Forelimb muscle (tissue), 1 donor: Measurements from ENCODE around the gene SHISA3. TPM values are rescaled to one million over a fixed set of nuclear protein-coding genes. Genes with fewer than 3 reads are reported as not detected.
"Not testable (repeated sequence)": the region's sequence is repeated elsewhere in the genome, so short reads cannot be mapped to it uniquely, and the experiment has no call there.

ENCODE experiments used
- DNase-seq: peaks from one replicate; pipeline ENCODE4 v3.0.0-alpha.2; 2013; ENCODE audit warnings: low read depth
- polyA plus RNA-seq: library from polyadenylated mRNA; unstranded; fragments of 120-200 nt; gene quantifications from one replicate; pipeline ENCODE4 v1.2.1, GENCODE V29; 2013; ENCODE audit not compliant: insufficient read length

Gene SHISA3
- 3.7 TPM for polyA plus RNA-seq

DNA sequence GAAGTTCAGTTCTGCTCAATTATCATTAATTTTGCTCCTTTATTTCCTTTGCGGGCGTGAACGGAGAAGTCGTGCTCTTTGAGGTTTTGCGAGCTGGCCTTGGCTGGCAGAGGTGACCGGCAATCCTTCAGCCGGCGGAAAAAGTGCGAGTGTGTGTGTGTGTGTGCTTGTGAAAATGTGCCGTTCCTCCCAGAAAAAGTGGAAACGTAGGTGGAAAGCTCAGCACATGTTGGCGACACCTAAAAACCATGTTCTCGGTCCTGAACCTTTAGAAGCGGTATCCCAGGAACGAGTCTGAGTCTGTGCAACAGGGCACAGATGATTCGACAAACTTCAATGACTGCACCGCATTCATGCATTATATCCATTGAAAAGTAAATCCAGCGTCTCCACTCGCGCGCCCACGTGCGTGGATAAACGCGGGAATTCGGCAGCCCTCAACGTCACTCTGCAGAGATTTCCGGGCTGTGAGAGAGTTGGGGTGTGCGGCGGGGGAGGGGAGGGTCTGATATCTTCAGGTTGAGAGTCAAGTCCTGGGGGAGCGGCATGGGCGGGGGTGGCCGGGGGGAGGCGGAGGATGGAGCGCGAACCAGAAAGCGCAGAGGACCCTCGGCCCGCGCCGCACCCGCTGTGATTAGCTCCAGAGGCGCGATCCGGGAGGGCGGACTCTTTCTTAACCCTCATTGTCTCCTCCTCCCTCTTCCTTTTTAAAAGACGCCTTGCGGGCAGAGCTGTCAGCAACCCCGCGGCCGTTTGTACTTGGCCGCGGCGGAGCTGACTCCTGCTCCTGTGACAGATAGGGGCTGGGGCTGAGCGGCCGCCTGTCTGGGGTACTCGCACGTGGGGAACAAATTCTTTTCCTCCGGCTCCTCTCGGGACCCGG, at the start of gene SHISA3:
SHISA3 (plus strand) TSS at position 737 of the 883 bp plus-strand sequence. CDS start 569 bp downstream, outside the sequence.
- no peak for DNase-seq

GRCh38 chr4:42348247-42348646, 49.0 kb upstream of the SHISA3 start:
- DNase-seq: no peak

DNA sequence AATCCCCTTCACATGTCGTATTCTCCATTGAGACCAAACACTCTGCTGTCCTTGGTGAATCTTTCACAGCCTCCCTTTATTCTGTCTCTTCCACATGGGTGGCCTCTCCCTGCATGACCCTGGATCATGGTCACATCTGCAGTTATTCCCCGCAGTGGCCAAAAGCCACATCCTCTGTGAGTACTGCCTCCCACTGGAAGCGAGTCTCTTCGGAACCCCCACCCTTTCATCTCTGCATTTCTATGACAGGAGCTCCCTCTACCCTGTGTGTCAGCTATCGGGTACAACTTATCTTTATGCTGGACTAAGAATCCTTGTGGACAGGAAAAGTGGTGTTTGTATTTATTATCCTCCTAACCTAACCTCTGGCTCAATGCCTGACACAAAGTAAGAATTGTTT, 48.6 kb upstream of the SHISA3 start:
- DNase-seq: no peak

- DNase-seq: no peak
Measured at GRCh38 chr4:42350611-42351182, 46.6 kb upstream of the SHISA3 start.

- DNase-seq: no peak
Measured at GRCh38 chr4:42352049-42352448, 45.2 kb upstream of the SHISA3 start.

DNA sequence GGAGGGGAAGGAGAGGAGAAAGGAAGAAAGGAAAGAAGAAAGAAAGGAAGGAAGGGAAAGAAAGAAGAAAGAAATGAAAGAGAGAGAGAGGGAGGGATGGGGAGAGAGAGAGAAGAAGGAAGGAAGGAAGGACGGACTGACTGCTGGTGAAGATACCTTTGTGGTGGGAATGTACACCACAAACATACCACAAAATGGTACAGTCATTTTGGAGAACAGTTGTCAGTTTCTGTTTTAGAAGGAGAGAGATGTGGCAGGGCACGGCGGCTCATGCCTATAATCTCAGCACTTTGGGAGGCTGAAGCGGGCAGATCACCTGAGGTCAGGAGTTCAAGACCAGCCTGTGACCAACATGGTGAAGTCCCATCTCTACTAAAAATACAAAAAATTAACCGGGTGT, 40.0 kb upstream of the SHISA3 start:
- no peak for DNase-seq

DNA sequence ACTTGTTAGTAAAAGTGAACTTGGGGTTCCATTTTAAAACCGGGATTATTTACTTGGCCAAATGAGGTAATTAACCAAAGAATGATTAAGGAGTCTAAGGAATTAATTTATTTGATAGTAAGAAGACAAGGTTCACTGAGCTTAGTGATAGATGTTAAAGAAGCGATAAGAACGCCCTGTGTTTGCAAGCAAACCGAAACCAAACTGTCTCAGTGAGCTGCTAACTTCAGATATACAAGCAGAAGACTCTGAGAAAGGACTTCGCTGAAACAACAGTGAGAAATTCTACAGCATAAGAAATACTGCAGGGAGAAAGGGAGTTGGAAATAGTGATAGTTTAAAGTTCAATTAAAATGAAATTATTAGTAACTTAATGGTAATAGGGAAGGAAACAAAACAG, 37.6 kb upstream of the SHISA3 start:
- DNase-seq: no peak

DNA sequence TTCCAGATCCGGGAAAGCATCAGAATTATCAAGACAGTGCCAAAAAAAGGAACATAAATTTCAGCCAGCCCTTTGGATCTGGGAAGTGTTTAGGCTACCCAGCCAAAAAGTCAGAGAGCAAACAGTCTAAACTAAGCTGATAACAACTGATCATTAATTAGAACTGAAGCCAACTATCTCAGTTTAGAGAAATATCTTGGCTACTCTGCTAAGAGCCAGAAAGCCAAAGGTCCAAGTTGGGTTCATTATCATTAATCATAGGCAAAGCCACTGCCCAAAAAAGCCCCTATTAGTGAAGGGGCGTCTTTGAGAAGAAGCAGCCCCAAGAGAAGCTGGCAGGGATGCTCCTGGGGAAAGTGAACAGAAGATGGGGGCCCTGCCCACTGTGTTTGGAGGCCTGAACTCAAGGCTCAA, 37.0 kb upstream of the SHISA3 start:
- DNase-seq: no peak

DNA sequence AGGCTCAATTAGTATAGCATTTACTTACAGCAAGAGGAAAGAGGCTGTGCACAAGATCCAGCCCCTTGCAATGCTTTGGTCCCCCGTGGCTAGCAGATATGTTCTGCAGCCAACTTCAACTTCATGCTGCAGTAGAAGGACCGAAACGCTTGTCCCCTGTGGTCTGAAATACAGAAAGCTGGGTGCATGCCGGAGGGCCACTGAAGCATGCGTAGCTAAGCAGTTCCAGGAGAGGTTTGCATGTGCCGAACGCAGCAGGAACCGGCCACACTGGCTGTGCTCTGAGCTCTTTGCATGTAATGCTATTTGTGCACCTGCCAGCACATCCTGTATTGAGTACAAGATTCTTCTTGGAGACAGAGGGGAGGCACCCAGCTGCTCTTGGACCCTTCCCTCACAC, 35.8 kb upstream of the SHISA3 start:
- DNase-seq: no peak

DNA sequence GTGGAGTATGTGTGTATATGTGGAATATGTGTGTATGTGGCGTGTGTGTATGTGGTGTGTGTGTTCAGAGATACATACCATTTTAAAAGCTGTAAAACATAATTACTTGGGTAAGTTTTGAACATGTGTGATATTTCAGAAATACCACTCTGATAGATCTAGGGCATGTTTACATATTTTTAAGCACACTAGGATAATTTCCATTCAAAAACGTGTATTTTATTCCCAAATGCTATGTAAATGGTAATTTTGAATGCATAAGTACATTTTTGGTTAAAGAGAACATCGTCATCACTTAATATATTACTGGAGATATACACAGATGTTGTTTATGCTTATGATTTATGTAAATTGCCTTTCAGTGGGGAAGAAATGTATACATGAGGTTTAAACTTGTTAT, 34.7 kb upstream of the SHISA3 start:
- DNase-seq: no peak

DNA sequence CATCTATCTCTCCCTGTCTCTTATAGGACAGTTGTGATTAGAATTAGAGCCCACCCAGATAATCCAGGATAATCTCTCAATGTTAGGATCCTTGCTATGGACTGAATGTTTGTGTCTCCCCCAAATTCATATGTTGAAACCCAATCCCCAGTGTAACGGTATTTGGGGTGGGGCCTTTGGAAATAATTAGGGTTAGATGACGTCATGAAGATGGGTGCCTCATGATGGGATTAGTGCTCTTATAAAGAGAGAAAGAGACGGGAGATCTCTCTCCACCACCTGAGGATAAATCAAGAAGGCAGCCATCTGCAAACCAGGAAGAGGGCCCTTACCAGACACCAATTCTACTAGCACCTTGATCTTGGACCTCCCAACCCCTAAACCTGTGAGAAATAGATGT, 33.7 kb upstream of the SHISA3 start:
- DNase-seq: no peak

GRCh38 chr4:42364266-42365053, 32.8 kb upstream of the SHISA3 start:
- DNase-seq: no peak

DNA sequence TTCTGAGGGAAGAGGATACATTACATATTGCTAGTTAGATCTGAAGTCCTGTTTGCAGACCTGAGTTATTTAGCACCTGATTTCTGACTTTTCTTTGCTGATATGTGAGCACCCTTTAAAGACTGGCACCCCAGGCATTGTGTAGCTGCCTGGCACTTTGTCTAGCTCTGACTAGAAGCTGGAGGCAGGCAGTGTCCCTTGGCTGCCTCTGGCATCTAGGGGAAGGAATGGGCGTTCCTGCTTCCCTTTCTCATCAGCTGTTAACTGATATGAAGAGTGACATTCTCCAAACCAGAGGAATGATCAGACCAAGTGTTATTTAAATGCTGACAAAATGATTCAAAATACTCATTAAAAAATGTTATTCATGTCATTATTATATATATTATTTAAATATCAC, 30.3 kb upstream of the SHISA3 start:
- no peak for DNase-seq

DNA sequence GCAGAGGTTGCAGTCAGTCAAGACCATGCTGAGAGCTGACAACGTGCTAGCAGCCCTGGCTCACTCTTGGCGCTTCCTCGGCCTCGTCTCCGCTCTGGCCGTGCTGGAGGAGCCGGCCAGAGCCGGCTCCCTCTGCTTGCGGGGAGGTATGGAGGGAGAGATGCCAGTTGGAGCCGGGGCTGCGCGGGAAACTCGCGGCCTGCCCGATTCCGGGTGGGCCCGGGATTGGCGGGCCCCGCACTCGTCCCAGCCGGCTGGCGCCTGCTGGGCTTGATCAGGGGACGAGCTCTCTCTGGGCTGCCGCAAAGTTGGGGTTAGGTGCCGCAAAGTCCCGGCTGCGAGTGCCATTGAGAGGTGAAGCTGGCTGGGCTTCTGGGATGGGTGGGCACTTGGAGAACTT, 27.8 kb upstream of the SHISA3 start:
- no peak for DNase-seq

- DNase-seq: no peak
Measured at GRCh38 chr4:42371305-42372252, 25.7 kb upstream of the SHISA3 start.

- not testable (repeated sequence) for DNase-seq
Measured at GRCh38 chr4:42372303-42372702, 25.0 kb upstream of the SHISA3 start.

- no peak for DNase-seq
Measured at GRCh38 chr4:42377497-42377896, 19.8 kb upstream of the SHISA3 start.

DNA sequence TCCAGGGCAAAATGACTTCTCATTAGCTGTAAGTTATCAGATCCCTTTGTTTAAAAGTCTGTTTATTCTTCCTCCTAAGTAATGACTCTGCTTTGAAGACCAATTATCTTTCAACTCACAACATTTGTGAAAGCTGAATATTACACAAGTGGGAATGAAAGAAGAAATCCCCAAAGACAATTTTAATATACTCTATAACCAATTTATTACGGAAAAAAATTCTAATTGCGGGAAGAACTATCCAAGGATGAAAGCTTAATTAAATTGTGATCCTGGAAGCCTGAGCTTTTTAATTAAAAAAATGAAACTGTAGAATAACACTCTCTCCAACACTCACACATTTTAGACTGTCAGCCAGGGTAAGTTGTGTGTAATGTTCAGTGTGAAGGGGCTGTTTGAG, 15.6 kb upstream of the SHISA3 start:
- no peak for DNase-seq

DNA sequence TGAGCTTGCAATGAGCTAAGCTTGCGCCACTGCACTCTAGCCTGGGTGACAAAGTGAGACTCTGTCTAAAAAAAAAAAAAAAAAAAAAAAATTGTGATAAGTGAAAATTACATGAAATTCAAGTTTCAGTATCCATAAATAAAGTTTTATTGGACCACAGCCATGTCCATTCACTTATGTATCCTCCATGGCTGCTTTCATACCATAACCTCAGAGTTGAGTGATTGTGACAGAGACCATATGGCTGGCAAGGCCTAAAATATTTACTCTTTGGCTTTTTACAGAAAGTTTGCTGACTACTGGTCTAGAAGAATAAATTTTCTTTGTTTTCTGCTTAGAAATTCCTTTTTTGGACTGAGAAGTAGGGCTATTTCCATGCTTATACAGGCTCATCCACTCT, 11.8 kb upstream of the SHISA3 start:
- no peak for DNase-seq

- DNase-seq: no peak
Measured at GRCh38 chr4:42390622-42391354, 6.5 kb upstream of the SHISA3 start.

DNA sequence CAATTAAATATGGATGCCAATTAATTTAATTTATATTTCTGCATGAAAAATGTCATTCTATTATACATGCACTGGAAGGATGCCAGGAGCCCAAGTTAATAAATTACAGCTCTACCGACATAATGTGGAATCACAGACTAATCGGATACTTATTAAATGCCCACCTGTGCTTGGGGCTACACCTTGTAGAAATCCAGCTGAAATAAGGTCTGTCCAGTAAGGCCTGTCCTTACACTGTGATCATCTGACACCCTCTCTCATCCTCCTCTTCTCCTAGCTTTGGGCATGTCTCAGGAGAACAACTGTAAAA, 6.0 kb upstream of the SHISA3 start:
- no peak for DNase-seq
